EL (cell line): ENCODE measurements around the gene C1QTNF12.
"Not testable (repeated sequence)": the region's sequence is repeated elsewhere in the genome, so short reads cannot be mapped to it uniquely, and the experiment has no call there.

ENCODE experiments used
- DNase-seq: peaks from one replicate; pipeline ENCODE4 v3.0.0-alpha.2; 2016

The C1QTNF12 gene

DNA sequence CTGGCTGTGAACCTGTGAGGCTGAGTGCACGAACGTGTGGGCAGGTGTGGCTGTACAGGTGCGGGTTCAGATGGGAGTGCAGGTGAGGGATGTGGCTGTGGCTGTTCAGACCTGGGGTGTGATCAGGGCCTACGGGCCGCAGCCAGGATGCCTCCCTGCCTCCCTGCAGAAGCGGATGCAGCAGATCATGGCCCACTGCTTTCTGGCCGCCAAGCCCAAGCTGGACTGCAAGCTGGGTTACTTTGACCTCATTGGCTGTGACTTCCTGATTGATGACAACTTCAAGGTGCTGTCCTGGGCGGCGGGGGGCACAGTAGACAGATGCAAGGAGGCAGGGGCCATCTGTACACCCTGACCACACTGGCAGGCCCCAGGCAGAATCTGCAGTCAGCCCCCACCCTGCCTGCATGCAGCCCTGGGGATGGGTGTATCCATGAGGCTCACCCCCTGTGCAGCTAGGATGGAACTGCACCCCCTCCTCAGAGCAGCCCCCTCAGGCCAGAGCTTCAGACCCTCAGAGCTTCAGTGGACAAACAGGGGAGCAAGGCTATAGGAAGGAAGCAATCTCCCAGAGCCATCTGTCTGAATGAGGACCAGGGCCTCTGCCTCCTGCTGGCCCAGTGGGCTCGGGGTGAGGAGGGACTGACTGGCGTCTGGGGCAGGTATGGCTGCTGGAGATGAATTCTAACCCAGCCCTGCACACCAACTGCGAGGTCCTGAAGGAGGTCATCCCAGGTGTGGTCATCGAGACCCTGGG lies 49.9 kb downstream of the C1QTNF12 start:
- no peak for DNase-seq

DNA sequence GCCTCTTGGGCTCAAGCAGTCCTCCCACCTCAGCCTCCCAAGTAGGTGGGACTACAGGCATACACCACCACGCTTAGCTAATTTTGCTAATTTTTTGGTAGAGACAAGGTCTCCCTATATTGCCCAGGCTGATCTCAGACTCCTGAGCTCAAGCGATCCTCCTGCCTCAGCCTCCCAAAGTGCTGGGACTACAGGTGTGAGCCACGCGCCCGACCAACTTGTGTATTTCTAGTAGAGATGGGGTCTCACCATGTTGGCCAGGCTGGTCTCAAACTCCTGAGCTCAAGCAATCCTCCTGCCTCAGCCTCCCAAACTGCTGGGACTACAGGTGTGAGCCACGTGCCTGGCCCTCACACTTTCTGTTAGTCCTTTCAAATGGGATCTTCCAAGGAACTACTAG lies 50.8 kb downstream of the C1QTNF12 start:
- not testable (repeated sequence) for DNase-seq

GRCh38 chr1:1194723-1195122 lies 51.8 kb downstream of the C1QTNF12 start:
- no peak for DNase-seq
